ENCODE data around the gene CHN2.

Gene CHN2

GRCh38 chr7:29364661-29365060, 170.1 kb downstream of the CHN2 start:
- DNase-seq (ENCODE audit: low spot score), result no peak

GRCh38 chr7:29365423-29365822, 170.8 kb downstream of the CHN2 start:
- no peak for DNase-seq (ENCODE audit: low spot score)

GRCh38 chr7:29367784-29368183, 173.2 kb downstream of the CHN2 start:
- no peak for DNase-seq (ENCODE audit: low spot score)

GRCh38 chr7:29369909-29370488, 175.4 kb downstream of the CHN2 start:
- DNase-seq (ENCODE audit: low spot score), result no peak

GRCh38 chr7:29370531-29371314, 176.1 kb downstream of the CHN2 start:
- no peak for DNase-seq (ENCODE audit: low spot score)

GRCh38 chr7:29371472-29371871, 176.9 kb downstream of the CHN2 start:
- no peak for DNase-seq (ENCODE audit: low spot score)

GRCh38 chr7:29372351-29373090, 177.9 kb downstream of the CHN2 start:
- no peak for DNase-seq (ENCODE audit: low spot score)

- DNase-seq (ENCODE audit: low spot score), result no peak
Measured at GRCh38 chr7:29375641-29376562, 181.3 kb downstream of the CHN2 start.

- DNase-seq (ENCODE audit: low spot score), result no peak
Measured at GRCh38 chr7:29377718-29378117, 183.1 kb downstream of the CHN2 start.

- DNase-seq (ENCODE audit: low spot score), result no peak
Measured at GRCh38 chr7:29379551-29379950, 185.0 kb downstream of the CHN2 start.

- no peak for DNase-seq (ENCODE audit: low spot score)
Measured at GRCh38 chr7:29381206-29382094, 186.9 kb downstream of the CHN2 start.

GRCh38 chr7:29384277-29384676, 189.7 kb downstream of the CHN2 start:
- DNase-seq (ENCODE audit: low spot score), result no peak

GRCh38 chr7:29385214-29385814, 190.7 kb downstream of the CHN2 start:
- no peak for DNase-seq (ENCODE audit: low spot score)

- DNase-seq (ENCODE audit: low spot score), result peak; percentile 62
Measured at GRCh38 chr7:29386196-29386765, 191.7 kb downstream of the CHN2 start.

GRCh38 chr7:29391262-29391661, 196.7 kb downstream of the CHN2 start:
- DNase-seq (ENCODE audit: low spot score), result no peak

- no peak for DNase-seq (ENCODE audit: low spot score)
Measured at GRCh38 chr7:29394321-29394720, 199.7 kb downstream of the CHN2 start.

- no peak for DNase-seq (ENCODE audit: low spot score)
Measured at GRCh38 chr7:29396563-29396962, 202.0 kb downstream of the CHN2 start.

- no peak for DNase-seq (ENCODE audit: low spot score)
Measured at GRCh38 chr7:29397398-29397797, 202.8 kb downstream of the CHN2 start.

- no peak for DNase-seq (ENCODE audit: low spot score)
Measured at GRCh38 chr7:29398011-29398410, 203.4 kb downstream of the CHN2 start.

GRCh38 chr7:29400437-29400836, 205.9 kb downstream of the CHN2 start:
- DNase-seq (ENCODE audit: low spot score), result no peak

All from D341Med (cell line).